ENCODE measurements around the gene MAGI1. TPM values are rescaled to one million over a fixed set of nuclear protein-coding genes. Genes with fewer than 3 reads are reported as not detected.

The MAGI1 gene
- total and polyA plus RNA-seq, 2 donors (not counting 1 experiment from before 2014, with no cell fraction given): 0.10 to 0.22 TPM

GRCh38 chr3:65444447-65444815, 594.3 kb downstream of the MAGI1 start:
- Mint-ChIP-seq H3K9me3 (ENCODE audit: insufficient read depth) (no peaks in the 10 kb centered on the region), H3K4me3 (no peak overlapping the region), H3K27me3 (no peaks in the 10 kb centered on the region), H3K27ac (no peak overlapping the region), H3K4me1 (no peaks in the 10 kb centered on the region)
- Histone ChIP-seq H3K27me3 (replicated peaks in 1 of 4; ENCODE audit: control extremely low read depth in 1 of 4, control insufficient read depth in 3 of 4, insufficient read depth in 4 of 4, low read length in 3 of 4) (no peaks in the 10 kb centered on the region), H3K27ac (ENCODE audit: low read length in 2 of 2) (no peak overlapping the region), H2AFZ (ENCODE audit: insufficient read depth, low read depth, low read length, poor library complexity, severe bottlenecking) (no peak overlapping the region), H3K4me2 (replicated peaks; ENCODE audit: low read depth, low read length, poor library complexity, severe bottlenecking) (no peak overlapping the region), H3K4me1 (ENCODE audit: control insufficient read depth in 2 of 2, insufficient read depth in 2 of 2, low read length in 2 of 2) (no peaks in the 10 kb centered on the region), H4K20me1 (ENCODE audit: control insufficient read depth, insufficient read depth, low read length, poor library complexity, severe bottlenecking) (no peaks in the 10 kb centered on the region), H3K36me3 (replicated peaks in 1 of 2; ENCODE audit: control extremely low read depth in 1 of 2, control insufficient read depth in 1 of 2, extremely low read depth in 1 of 2, insufficient read depth in 2 of 2, low read length in 1 of 2) (no peaks in the 10 kb centered on the region), H3K79me2 (ENCODE audit: control insufficient read depth, insufficient read depth, low read length) (no peaks in the 10 kb centered on the region), H3K9ac (ENCODE audit: low read length) (no peak overlapping the region), H3K4me3 (ENCODE audit: control extremely low read depth in 1 of 5, extremely low read depth in 1 of 5, insufficient read depth in 1 of 5, low read depth in 2 of 5, low read length in 4 of 5) (no peak overlapping the region), H3K9me3 (ENCODE audit: control extremely low read depth in 1 of 3, control insufficient read depth in 2 of 3, insufficient read depth in 1 of 3, low read length in 2 of 3) (peaks cover 0 to 4% (median 0%) of the 10 kb centered on the region in 3 donors)
- TF ChIP-seq EZH2 (IDR thresholded peaks at IDR 0.05; ENCODE audit: borderline replicate concordance, insufficient read depth, low read depth, low read length, poor library complexity, severe bottlenecking): no peak
- no peak for TF ChIP-seq CTCF (IDR thresholded peaks at IDR 0.05)
- DNase-seq (no peak), ATAC-seq (ENCODE audit: low read depth) (no peak)
- 100% methylated on average over 1 of the region's 7 CpGs for WGBS (ENCODE audit: insufficient coverage)
- intact Hi-C loops (cut with micrococcal nuclease): no loop called here
- CTCF ChIA-PET: no interaction called here
- POLR2A ChIA-PET: no interaction called here

- Mint-ChIP-seq H3K27me3 (no peaks in the 10 kb centered on the region), H3K9me3 (ENCODE audit: insufficient read depth) (no peaks in the 10 kb centered on the region), H3K27ac (no peak overlapping the region), H3K4me1 (no peaks in the 10 kb centered on the region), H3K4me3 (no peak overlapping the region)
- intact Hi-C loops (cut with micrococcal nuclease): no loop called here
- ChIA-PET CTCF (no interaction called here), POLR2A (no interaction called here)
- no peaks in the 10 kb centered on the region for H3K36me3 ChIP-seq (replicated peaks in 1 of 2; ENCODE audit: control extremely low read depth in 1 of 2, control insufficient read depth in 1 of 2, extremely low read depth in 1 of 2, insufficient read depth in 2 of 2, low read length in 1 of 2)
- TF ChIP-seq EZH2 (IDR thresholded peaks at IDR 0.05; ENCODE audit: borderline replicate concordance, insufficient read depth, low read depth, low read length, poor library complexity, severe bottlenecking) (no peak), CTCF (IDR thresholded peaks at IDR 0.05) (no peak)
- H3K27me3 ChIP-seq (replicated peaks in 1 of 4; ENCODE audit: control extremely low read depth in 1 of 4, control insufficient read depth in 3 of 4, insufficient read depth in 4 of 4, low read length in 3 of 4): no peaks in the 10 kb centered on the region
- no peaks in the 10 kb centered on the region for H3K79me2 ChIP-seq (ENCODE audit: control insufficient read depth, insufficient read depth, low read length)
- H3K9me3 ChIP-seq (ENCODE audit: control extremely low read depth in 1 of 3, control insufficient read depth in 2 of 3, insufficient read depth in 1 of 3, low read length in 2 of 3): peaks cover 0 to 4% (median 0%) of the 10 kb centered on the region in 3 donors
- no peaks in the 10 kb centered on the region for H4K20me1 ChIP-seq (ENCODE audit: control insufficient read depth, insufficient read depth, low read length, poor library complexity, severe bottlenecking)
- H3K4me3 ChIP-seq (ENCODE audit: control extremely low read depth in 1 of 5, extremely low read depth in 1 of 5, insufficient read depth in 1 of 5, low read depth in 2 of 5, low read length in 4 of 5): no peak overlapping the region
- ATAC-seq (ENCODE audit: low read depth) (no peak), DNase-seq (no peak)
- no peak overlapping the region for H3K4me2 ChIP-seq (replicated peaks; ENCODE audit: low read depth, low read length, poor library complexity, severe bottlenecking)
- WGBS (ENCODE audit: insufficient coverage): no CpG with 5 or more reads among the region's 4 CpGs
- H2AFZ ChIP-seq (ENCODE audit: insufficient read depth, low read depth, low read length, poor library complexity, severe bottlenecking): no peak overlapping the region
- no peak overlapping the region for H3K9ac ChIP-seq (ENCODE audit: low read length)
- H3K4me1 ChIP-seq (ENCODE audit: control insufficient read depth in 2 of 2, insufficient read depth in 2 of 2, low read length in 2 of 2): no peaks in the 10 kb centered on the region
- H3K27ac ChIP-seq (ENCODE audit: low read length in 2 of 2): no peak overlapping the region
These were observed 594.8 kb downstream of the MAGI1 start for GRCh38 chr3:65443739-65444446.
